Measurements from ENCODE around the gene SPTBN1.

DNA sequence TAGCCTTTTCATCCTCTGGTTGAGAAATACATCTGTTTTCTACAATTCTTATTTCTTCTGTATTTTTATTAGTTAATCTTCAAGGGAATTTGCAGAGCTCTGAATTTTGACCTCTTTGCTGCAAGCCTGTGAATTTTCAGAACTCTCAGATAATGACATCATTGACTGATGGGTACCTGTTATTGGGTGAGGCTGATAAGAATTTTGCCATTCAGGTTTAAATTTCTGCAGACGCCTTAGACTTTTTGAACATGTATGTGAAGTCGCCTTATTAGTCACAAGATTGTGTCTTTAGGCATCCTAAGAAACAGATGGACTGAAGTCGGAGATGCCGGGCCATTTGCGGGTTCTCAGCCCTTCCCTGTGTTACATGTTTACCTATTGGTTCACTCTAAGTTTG, 82.4 kb downstream of the SPTBN1 start:
- no peak for TF ChIP-seq CTCF (IDR thresholded peaks at IDR 0.05; ENCODE audit: low read length)
- TF ChIP-seq EZH2 (IDR thresholded peaks at IDR 0.05; ENCODE audit: borderline replicate concordance, low read length), result no peak

Measured in OCI-LY1 (cell line).